Inflammatory macrophage treated with lipopolysaccharide for 4 hours (primary cell): ENCODE results near the gene GANC.
A peak's percentile ranks its signal among the peaks of the same experiment; 100 is the strongest.

Experiments
- DNase-seq: peaks from one replicate; pipeline ENCODE4 v3.0.0-alpha.2; 2020

The GANC gene

GRCh38 chr15:42385206-42385979, 112.4 kb downstream of the GANC start:
- DNase-seq, result peak; percentile 21

- no peak for DNase-seq
Measured at GRCh38 chr15:42385980-42386700, 113.1 kb downstream of the GANC start.

- no peak for DNase-seq
Measured at GRCh38 chr15:42387603-42388002, 114.6 kb downstream of the GANC start.

- no peak for DNase-seq
Measured at GRCh38 chr15:42392309-42393024, 119.5 kb downstream of the GANC start.

DNA sequence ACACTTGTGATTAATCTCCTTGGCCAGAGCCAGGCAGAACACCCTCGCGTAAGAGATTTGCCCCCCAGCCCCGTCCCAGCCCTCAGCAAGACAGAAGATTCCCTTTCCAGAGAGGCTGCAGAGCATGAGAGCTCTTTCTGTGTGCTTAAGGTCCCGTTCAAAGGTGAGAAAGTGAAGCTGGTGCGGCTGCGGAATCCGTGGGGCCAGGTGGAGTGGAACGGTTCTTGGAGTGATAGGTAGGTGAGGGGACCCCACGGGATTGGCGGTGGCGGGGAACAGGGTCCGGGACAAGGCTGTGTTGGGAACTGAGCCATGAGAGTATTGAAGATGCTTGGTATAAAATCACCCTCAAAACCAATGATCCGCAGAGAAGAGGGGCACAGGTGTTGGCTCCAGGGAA, 121.1 kb downstream of the GANC start:
- no peak for DNase-seq

DNA sequence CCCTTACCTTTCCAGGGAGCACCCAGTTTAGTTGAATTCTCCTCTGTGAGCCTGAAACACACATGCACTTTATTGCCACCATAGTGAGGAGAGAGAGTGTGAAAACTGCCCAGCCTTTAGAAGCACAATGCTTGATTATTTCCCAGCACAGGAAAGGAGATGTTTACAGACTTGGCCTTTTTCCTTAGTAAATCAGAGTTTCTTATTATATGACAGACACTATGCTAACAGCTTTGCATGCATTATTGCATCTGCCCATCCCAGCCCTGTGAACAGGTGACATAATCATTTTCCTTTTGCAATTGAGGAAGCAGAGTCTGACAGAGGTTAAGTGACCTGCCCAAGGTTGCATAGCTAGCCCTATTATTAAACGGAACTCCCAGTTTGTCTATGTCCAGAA, 122.8 kb downstream of the GANC start:
- DNase-seq, result no peak

GRCh38 chr15:42401544-42402454, 128.8 kb downstream of the GANC start:
- DNase-seq, result no peak

- DNase-seq, result peak; percentile 70
Measured at GRCh38 chr15:42402455-42403205, 129.6 kb downstream of the GANC start.

DNA sequence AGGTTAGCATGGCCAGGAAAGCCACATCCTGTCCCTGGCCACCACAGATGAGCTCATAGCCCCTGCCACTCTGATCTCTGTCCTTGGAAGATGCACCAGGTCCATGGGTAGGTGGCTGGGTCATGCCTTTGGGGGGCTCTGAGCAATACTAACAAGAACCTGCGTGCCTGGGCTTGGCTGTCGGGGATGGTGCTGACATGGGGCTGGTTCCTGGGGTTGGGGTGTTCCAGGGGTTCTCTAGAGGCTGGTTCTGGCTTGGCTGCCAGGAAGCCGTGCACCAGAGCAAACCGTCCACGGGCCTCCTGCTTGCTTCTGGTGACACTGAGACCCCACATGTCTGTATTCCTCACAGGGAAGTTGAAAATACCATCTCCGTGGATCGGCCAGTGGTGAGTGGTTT, 130.4 kb downstream of the GANC start:
- DNase-seq, result no peak

- no peak for DNase-seq
Measured at GRCh38 chr15:42404461-42405235, 131.6 kb downstream of the GANC start.

GRCh38 chr15:42405863-42406482, 133.0 kb downstream of the GANC start:
- DNase-seq, result no peak
